Progenitor cell of endocrine pancreas (in vitro differentiated cells): ENCODE measurements around the gene SLC15A1. TPM values are rescaled to one million over a fixed set of nuclear protein-coding genes. Genes with fewer than 3 reads are reported as not detected.

Experiments used
- DNase-seq: peaks from one replicate; pipeline ENCODE4 v3.0.0; 2021; ENCODE audit warnings: low spot score; ENCODE audit not compliant: unreplicated experiment
- H3K27ac Mint-ChIP-seq: 2 replicates; pipeline ENCODE4 v1.8.0; 2021; ENCODE audit warnings: mild to moderate bottlenecking, moderate library complexity, mixed read lengths
- H3K27me3 Mint-ChIP-seq: 2 replicates; pipeline ENCODE4 v1.8.0; 2021; ENCODE audit warnings: mixed read lengths
- H3K36me3 Mint-ChIP-seq: 2 replicates; pipeline ENCODE4 v1.8.0; 2022; ENCODE audit warnings: mixed read lengths; ENCODE audit not compliant: insufficient read depth
- H3K4me1 Mint-ChIP-seq: 2 replicates; pipeline ENCODE4 v1.8.0; 2021; ENCODE audit warnings: low read depth, mixed read lengths
- H3K4me3 Mint-ChIP-seq: 2 replicates; pipeline ENCODE4 v1.8.0; 2021; ENCODE audit warnings: low read depth, mild to moderate bottlenecking, moderate library complexity, mixed read lengths
- H3K9me3 Mint-ChIP-seq: 2 replicates; pipeline ENCODE4 v1.8.0; 2021; ENCODE audit warnings: low read depth, mixed read lengths
- total RNA-seq: library from RNA; stranded (reverse); gene quantifications from 2 replicates; pipeline ENCODE4 v1.2.1, GENCODE V29; 2021
- TF ChIP-seq, protein P1 (sequence below): fragments of 200-600 bp; sonication (generic); IDR thresholded peaks from one replicate; pipeline ENCODE4 v1.5.0; 2021; ENCODE audit warnings: antibody characterized with exemption, mild to moderate bottlenecking; ENCODE audit not compliant: unreplicated experiment

SLC15A1 gene
- total RNA-seq, 1 donor from 2014 or later = 0.53 TPM

- Mint-ChIP-seq H3K4me3 (no peak overlapping the region), H3K36me3 (no peaks in the 10 kb centered on the region), H3K9me3 (peaks cover 5% of the 10 kb centered on the region), H3K27ac (no peak overlapping the region), H3K4me1 (no peaks in the 10 kb centered on the region), H3K27me3 (peaks cover 2% of the 10 kb centered on the region)
- TF ChIP-seq, protein P1, sequence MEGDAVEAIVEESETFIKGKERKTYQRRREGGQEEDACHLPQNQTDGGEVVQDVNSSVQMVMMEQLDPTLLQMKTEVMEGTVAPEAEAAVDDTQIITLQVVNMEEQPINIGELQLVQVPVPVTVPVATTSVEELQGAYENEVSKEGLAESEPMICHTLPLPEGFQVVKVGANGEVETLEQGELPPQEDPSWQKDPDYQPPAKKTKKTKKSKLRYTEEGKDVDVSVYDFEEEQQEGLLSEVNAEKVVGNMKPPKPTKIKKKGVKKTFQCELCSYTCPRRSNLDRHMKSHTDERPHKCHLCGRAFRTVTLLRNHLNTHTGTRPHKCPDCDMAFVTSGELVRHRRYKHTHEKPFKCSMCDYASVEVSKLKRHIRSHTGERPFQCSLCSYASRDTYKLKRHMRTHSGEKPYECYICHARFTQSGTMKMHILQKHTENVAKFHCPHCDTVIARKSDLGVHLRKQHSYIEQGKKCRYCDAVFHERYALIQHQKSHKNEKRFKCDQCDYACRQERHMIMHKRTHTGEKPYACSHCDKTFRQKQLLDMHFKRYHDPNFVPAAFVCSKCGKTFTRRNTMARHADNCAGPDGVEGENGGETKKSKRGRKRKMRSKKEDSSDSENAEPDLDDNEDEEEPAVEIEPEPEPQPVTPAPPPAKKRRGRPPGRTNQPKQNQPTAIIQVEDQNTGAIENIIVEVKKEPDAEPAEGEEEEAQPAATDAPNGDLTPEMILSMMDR = no peak
- no peak for DNase-seq
These were observed 9.5 kb downstream of the SLC15A1 start for GRCh38 chr13:98742961-98743360.

DNA sequence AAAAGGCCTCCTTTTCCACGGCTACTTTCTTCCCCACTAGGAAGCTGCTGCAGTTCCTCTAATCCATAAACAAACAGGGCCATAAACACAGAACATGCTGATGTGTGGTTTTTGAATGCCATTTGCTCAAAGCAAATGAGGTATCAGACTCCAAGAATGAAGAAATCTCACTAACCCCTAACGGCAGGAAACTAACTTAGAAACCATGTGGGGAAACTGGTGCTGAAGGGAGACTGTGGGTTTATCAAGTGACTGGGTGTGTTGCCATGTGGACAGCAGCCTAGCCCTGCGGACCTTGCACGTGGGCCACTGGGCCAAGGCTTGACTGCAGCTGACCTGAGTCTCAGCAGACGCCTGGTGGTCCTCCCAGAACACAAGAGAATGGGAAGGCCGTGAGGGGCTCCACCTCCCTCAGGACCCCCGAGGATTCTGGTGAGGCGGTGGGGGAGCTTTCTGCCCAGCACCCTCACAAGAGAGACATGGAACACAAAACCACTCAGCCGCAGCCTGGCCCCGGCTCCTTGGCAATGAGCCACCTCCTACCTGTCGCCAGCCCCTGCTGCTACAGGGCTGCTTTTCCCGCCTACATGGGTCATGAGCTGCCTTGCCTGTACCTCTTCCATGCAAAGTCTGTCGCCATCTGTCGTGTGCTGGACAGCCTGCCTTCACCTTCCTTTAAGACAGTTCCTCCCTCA, 10.6 kb downstream of the SLC15A1 start:
- TF ChIP-seq, protein P1 = no peak
- no peak for DNase-seq
- Mint-ChIP-seq H3K27me3 (peaks cover 2% of the 10 kb centered on the region), H3K27ac (no peak overlapping the region), H3K4me1 (no peaks in the 10 kb centered on the region), H3K9me3 (peaks cover 11% of the 10 kb centered on the region), H3K36me3 (no peaks in the 10 kb centered on the region), H3K4me3 (no peak overlapping the region)

DNA sequence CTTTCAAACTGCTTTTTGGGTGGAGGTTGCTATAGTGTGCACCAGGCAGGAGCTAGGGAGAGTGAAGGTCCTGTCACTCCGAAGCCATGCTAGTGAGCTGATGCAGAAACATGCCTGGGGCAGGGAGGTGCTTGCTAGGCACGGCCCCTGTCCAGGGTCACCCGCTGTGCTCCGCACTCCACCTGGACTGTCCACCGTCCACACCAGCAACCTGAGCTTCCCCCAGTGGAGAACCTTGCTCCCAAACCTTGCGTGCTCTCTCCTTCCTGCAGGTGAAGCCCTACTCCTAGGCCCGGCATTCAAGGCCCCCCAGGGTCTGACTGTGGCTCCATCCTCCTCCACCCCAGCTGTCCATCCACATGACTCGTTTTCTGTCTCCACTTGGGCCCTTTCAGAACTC, 12.3 kb downstream of the SLC15A1 start:
- H3K4me1 Mint-ChIP-seq = no peaks in the 10 kb centered on the region
- TF ChIP-seq, protein P1 = no peak
- H3K27ac Mint-ChIP-seq = no peak overlapping the region
- no peaks in the 10 kb centered on the region for H3K36me3 Mint-ChIP-seq
- no peak overlapping the region for H3K4me3 Mint-ChIP-seq
- DNase-seq = no peak
- peaks cover 2% of the 10 kb centered on the region for H3K27me3 Mint-ChIP-seq
- H3K9me3 Mint-ChIP-seq = peaks cover 13% of the 10 kb centered on the region

- H3K27ac Mint-ChIP-seq = no peak overlapping the region
- H3K9me3 Mint-ChIP-seq = peaks cover 16% of the 10 kb centered on the region
- no peak overlapping the region for H3K4me3 Mint-ChIP-seq
- TF ChIP-seq, protein P1 = no peak
- peaks cover 2% of the 10 kb centered on the region for H3K27me3 Mint-ChIP-seq
- no peaks in the 10 kb centered on the region for H3K36me3 Mint-ChIP-seq
- DNase-seq = no peak
- no peaks in the 10 kb centered on the region for H3K4me1 Mint-ChIP-seq
These were observed 13.5 kb downstream of the SLC15A1 start for GRCh38 chr13:98738993-98739392.

GRCh38 chr13:98738213-98738612, 14.3 kb downstream of the SLC15A1 start:
- Mint-ChIP-seq H3K9me3 (peaks cover 16% of the 10 kb centered on the region), H3K27me3 (no peaks in the 10 kb centered on the region), H3K36me3 (no peaks in the 10 kb centered on the region), H3K4me3 (no peak overlapping the region), H3K27ac (no peak overlapping the region), H3K4me1 (no peaks in the 10 kb centered on the region)
- no peak for DNase-seq
- TF ChIP-seq, protein P1 = no peak
